Activated T-helper 2 cell treated with anti-CD3 and anti-CD28 coated beads, Interferon-gamma antibody, Interleukin-2, Interleukin-4, amounts not matched to agents 10 μg/mL and 5 μg/mL and 100 μg/mL, durations not matched to agents 14 hours and 24 hours and 36 hours (primary cell): ENCODE data around the gene HBE1. TPM values are rescaled to one million over a fixed set of nuclear protein-coding genes. Genes with fewer than 3 reads are reported as not detected.

Source experiments
- DNase-seq: peaks from one replicate; pipeline ENCODE4 v3.0.0; 2021; ENCODE audit warnings: low spot score
- H3K27ac Mint-ChIP-seq: one replicate; pipeline ENCODE4 v1.8.0; 2021; ENCODE audit warnings: mixed read lengths
- H3K27me3 Mint-ChIP-seq: one replicate; pipeline ENCODE4 v1.8.0; 2021; ENCODE audit warnings: low read depth, mixed read lengths
- H3K36me3 Mint-ChIP-seq: one replicate; pipeline ENCODE4 v1.8.0; 2021; ENCODE audit warnings: low read depth, mixed read lengths
- H3K4me1 Mint-ChIP-seq: one replicate; pipeline ENCODE4 v1.8.0; 2021; ENCODE audit warnings: low read depth, mixed read lengths
- H3K4me3 Mint-ChIP-seq: one replicate; pipeline ENCODE4 v1.8.0; 2021; ENCODE audit warnings: low read depth, mild to moderate bottlenecking, moderate library complexity, mixed read lengths
- H3K9me3 Mint-ChIP-seq: one replicate; pipeline ENCODE4 v1.8.0; 2021; ENCODE audit warnings: mixed read lengths
- intact Hi-C: fragments of 100-400 bp; cut with micrococcal nuclease; formaldehyde crosslinking; loops from one replicate; pipeline ENCODE4 v1.15.1; 2023
- total RNA-seq: library from RNA; stranded (reverse); gene quantifications from 2 replicates; pipeline ENCODE4 v1.2.3, GENCODE V29; 2022

HBE1 gene
- total RNA-seq, 1 donor from 2014 or later, result not detected

DNA sequence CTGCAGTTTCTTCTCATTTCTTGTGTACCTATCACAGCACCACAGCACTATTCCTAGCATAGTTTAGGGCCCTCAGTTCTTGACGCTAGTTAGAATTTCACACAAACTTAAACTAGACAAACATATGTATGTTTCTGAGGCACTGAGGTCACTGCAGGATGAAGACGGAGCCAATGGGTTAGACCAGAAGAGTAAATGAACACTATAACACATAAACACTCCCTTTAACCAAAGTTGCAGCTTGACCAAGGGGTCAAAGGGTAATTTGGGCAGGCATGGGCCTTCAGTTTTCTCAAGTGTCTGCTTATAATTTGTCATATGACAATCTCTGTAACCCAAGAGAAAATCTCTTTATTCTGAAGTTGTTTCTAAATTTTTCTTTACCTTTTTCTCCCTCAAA, 12.9 kb upstream of the HBE1 start:
- H3K9me3 Mint-ChIP-seq, result no peaks in the 10 kb centered on the region
- H3K27ac Mint-ChIP-seq, result no peak overlapping the region
- intact Hi-C loops, result no loop called here
- no peak overlapping the region for H3K4me3 Mint-ChIP-seq
- DNase-seq, result no peak
- H3K36me3 Mint-ChIP-seq, result no peaks in the 10 kb centered on the region
- H3K27me3 Mint-ChIP-seq, result no peaks in the 10 kb centered on the region
- H3K4me1 Mint-ChIP-seq, result peaks cover 2% of the 10 kb centered on the region

DNA sequence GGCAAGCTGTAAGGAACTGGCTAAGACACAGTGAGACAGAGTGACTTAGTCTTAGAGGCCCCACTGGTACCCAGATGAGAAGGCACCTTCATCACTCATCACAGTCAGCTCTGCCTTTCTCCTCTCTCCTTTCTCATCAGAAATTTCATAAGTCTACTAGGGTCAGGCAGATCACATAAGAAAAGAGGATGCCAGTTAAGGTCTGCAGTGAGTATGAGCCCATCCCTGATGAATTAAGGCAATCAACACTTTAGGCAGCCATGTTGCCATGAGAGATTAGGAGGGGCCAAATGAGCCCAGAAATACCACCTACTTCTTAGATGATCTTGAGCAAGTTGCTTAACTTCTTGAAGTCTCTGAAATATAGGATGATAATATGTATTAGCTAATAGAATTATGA, 11.9 kb upstream of the HBE1 start:
- intact Hi-C loops, result no loop called here
- no peak overlapping the region for H3K27ac Mint-ChIP-seq
- no peaks in the 10 kb centered on the region for H3K36me3 Mint-ChIP-seq
- peaks cover 2% of the 10 kb centered on the region for H3K4me1 Mint-ChIP-seq
- H3K9me3 Mint-ChIP-seq, result no peaks in the 10 kb centered on the region
- no peak for DNase-seq
- no peak overlapping the region for H3K4me3 Mint-ChIP-seq
- no peaks in the 10 kb centered on the region for H3K27me3 Mint-ChIP-seq

DNA sequence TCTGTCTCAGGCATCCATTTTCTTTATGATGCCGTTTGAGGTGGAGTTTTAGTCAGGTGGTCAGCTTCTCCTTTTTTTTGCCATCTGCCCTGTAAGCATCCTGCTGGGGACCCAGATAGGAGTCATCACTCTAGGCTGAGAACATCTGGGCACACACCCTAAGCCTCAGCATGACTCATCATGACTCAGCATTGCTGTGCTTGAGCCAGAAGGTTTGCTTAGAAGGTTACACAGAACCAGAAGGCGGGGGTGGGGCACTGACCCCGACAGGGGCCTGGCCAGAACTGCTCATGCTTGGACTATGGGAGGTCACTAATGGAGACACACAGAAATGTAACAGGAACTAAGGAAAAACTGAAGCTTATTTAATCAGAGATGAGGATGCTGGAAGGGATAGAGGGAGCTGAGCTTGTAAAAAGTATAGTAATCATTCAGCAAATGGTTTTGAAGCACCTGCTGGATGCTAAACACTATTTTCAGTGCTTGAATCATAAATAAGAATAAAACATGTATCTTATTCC, 10.9 kb upstream of the HBE1 start:
- no peak overlapping the region for H3K27ac Mint-ChIP-seq
- peaks cover 2% of the 10 kb centered on the region for H3K4me1 Mint-ChIP-seq
- DNase-seq, result no peak
- H3K9me3 Mint-ChIP-seq, result no peaks in the 10 kb centered on the region
- intact Hi-C loops, result no loop called here
- no peaks in the 10 kb centered on the region for H3K27me3 Mint-ChIP-seq
- H3K4me3 Mint-ChIP-seq, result no peak overlapping the region
- H3K36me3 Mint-ChIP-seq, result no peaks in the 10 kb centered on the region

DNA sequence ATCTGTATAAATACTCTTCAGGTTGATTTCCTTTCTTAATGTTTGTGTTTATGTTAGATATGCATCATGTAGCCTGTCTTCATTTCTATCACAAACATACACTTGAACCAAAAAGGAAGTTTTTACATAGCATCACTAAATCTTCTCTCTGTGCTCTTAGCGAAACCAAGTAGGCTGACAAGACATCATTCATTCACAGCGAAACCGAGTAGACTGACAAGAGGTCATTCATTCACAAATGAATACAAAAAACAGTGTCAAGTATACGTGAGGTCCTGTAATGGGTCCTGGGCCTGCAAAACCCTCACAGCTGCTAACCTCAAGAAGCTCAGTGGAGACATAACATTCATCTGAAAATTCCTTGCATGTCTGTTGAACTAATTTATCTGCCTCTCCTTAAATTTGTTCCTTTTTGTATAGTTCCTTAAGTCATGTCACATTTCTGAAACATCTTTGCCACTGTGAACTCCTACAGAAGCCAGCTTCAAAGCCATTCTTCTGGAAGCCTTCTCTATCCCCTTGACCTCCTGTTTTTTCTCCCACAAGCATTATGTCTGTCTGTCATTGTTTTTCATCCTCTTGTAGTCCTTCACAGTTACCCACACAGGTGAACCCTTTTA, 9.8 kb upstream of the HBE1 start:
- H3K9me3 Mint-ChIP-seq, result no peaks in the 10 kb centered on the region
- no peak overlapping the region for H3K4me3 Mint-ChIP-seq
- no peaks in the 10 kb centered on the region for H3K36me3 Mint-ChIP-seq
- H3K27me3 Mint-ChIP-seq, result no peaks in the 10 kb centered on the region
- H3K4me1 Mint-ChIP-seq, result peaks cover 2% of the 10 kb centered on the region
- intact Hi-C loops, result no loop called here
- H3K27ac Mint-ChIP-seq, result no peak overlapping the region
- no peak for DNase-seq

DNA sequence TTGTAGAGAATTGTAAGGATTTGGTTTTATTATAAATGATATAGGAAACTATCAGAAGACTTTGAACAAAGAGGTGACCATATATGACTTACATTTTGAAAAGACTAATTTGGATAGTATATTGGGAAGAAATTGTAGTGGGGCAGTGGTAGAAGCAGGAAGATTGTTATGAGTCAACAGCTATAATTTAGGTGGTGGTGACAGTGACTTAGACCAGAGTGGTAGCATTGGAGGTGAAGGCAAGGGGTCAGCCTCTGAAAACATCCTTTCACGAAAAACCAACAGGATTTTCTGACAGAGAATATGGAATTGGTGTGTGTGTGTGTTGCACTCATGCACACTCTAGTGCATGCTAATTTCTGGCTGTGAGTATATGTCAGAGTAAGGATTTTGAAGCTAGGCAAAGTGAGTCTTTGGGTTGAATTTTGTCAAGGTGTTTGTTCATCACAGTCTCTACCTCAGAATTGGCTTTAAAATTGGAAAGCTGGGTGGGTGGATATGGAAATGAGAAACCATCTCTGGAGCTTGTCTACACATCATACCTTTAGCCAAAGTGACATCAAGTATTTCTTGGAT, 8.2 kb upstream of the HBE1 start:
- no peak overlapping the region for H3K27ac Mint-ChIP-seq
- no peaks in the 10 kb centered on the region for H3K9me3 Mint-ChIP-seq
- DNase-seq, result no peak
- intact Hi-C loops, result no loop called here
- no peaks in the 10 kb centered on the region for H3K36me3 Mint-ChIP-seq
- H3K27me3 Mint-ChIP-seq, result peaks cover 3% of the 10 kb centered on the region
- peaks cover 2% of the 10 kb centered on the region for H3K4me1 Mint-ChIP-seq
- H3K4me3 Mint-ChIP-seq, result no peak overlapping the region

DNA sequence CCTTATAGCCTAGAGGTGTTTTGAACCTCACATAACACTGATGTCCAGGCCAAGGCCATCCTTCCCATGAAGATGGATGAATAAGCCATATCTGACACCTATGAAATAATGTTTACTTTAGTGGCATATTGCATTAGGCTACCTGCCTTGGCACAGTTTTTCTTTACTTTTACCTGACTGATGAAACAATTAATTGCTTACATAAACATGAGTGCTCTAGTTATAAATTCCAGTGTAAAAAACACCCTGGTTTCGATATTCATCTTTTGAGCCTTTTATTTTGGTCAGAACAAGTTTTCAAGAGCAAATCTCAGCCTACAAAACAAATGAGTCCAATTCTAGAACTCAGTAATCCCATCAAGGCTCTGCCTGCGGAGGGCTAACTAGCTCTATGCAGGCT, 7.0 kb upstream of the HBE1 start:
- Mint-ChIP-seq H3K36me3 (no peaks in the 10 kb centered on the region), H3K27me3 (peaks cover 3% of the 10 kb centered on the region), H3K4me3 (no peak overlapping the region), H3K27ac (no peak overlapping the region), H3K4me1 (peaks cover 2% of the 10 kb centered on the region), H3K9me3 (no peaks in the 10 kb centered on the region)
- DNase-seq, result no peak
- intact Hi-C loops, result no loop called here

DNA sequence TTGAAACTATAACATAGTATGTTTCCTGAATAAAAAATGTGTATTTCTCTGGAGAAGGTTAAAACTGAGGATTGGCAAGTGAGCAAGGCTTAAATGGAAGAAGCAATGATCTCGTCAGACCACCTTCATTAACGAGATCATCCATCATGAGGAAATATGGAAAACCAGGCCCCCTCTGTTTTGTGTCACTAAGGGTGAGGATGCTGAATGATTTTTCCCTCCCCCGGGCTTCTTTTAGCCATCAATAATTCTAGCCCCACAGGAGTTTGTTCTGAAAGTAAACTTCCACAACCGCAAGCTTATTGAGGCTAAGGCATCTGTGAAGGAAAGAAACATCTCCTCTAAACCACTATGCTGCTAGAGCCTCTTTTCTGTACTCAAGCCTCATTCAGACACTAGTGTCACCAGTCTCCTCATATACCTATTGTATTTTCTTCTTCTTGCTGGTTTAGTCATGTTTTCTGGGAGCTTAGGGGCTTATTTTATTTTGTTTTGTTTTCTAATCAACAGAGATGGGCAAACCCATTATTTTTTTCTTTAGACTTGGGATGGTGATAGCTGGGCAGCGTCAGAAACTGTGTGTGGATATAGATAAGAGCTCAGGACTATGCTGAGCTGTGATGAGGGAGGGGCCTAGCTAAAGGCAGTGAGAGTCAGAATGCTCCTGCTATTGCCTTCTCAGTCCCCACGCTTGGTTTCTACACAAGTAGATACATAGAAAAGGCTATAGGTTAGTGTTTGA, 5.8 kb upstream of the HBE1 start:
- Mint-ChIP-seq H3K27me3 (peaks cover 5% of the 10 kb centered on the region), H3K4me1 (peaks cover under 1% of the 10 kb centered on the region), H3K9me3 (no peaks in the 10 kb centered on the region), H3K36me3 (no peaks in the 10 kb centered on the region), H3K4me3 (no peak overlapping the region), H3K27ac (no peak overlapping the region)
- intact Hi-C loops, result no loop called here
- DNase-seq, result no peak

DNA sequence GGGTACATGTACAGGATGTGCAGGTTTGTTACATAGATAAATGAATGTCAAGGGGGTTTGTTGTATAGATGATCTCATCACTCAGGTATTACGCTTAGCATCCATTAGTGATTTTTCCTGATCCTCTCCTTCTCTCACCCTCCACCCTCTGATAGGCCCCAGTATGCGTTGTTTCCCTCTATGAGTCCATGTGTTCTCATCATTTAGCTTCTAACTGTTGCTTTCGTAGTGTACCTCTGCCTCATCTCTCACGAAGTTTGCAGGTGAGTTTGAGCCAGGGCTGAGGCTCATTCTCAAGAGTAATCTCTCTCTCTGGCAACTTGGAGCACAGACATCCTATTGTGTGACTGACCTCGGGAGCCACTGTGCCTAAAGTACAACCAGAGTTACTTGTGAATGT, 4.7 kb upstream of the HBE1 start:
- Mint-ChIP-seq H3K9me3 (no peaks in the 10 kb centered on the region), H3K4me1 (no peaks in the 10 kb centered on the region), H3K27ac (no peak overlapping the region), H3K4me3 (no peak overlapping the region), H3K36me3 (no peaks in the 10 kb centered on the region), H3K27me3 (peaks cover 5% of the 10 kb centered on the region)
- intact Hi-C loops, result no loop called here
- DNase-seq, result no peak

DNA sequence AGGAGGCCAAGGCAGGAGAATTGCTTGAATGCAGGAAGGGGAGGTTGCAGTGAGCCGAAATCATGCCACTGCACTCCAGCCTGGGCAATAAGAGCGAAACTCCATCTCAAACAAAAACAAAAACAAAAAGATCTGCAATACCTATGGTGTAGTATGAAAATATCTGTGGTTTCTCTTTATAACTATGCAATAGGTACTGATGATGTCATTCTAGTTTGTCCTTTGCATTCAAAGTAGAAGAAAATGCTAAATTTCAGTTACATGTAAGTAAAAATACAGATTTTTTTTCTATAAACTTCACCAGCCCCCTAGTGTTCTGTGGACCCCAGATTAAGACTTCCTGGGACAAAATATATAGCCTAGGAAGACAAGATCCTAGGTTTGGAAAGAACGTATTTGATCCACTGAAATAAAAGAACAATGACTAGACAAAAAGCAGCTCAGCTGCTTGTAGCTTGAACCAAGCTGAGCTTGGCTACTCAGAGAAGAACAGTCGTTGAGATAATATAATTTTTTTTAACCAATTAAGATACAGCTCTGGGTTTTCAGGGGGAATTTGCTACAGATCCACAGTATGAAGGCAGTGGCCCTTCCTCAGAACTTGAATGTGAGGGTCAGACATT, 2.8 kb upstream of the HBE1 start:
- Mint-ChIP-seq H3K4me1 (no peaks in the 10 kb centered on the region), H3K36me3 (no peaks in the 10 kb centered on the region), H3K27ac (no peak overlapping the region), H3K4me3 (no peak overlapping the region), H3K9me3 (no peaks in the 10 kb centered on the region), H3K27me3 (peaks cover 5% of the 10 kb centered on the region)
- intact Hi-C loops, result no loop called here
- DNase-seq, result no peak

DNA sequence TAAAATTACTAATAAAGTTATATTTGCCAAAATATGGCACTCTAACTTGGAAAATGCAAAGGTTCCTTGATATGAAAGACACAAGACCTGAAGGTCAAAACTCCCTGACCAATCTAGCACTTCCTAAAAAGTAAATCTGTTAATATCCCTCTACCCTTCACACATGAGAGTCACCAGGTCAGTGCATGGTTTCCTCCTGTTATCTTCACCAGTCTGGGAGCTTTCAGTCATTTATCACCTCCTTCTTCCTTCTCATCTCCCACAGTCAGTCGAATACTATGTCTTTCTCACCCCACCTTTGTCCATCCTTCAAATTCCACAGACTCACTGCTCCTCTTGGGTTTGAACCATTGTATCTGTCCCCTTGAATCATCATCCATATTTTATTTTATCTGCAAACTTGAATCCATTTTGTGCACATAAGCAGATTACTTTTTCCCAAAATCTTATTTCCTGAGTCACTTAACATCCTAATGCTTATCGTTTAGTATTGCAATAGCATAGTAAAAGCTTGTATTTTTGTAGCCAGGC, 2.6 kb downstream of the HBE1 start:
- Mint-ChIP-seq H3K4me1 (no peaks in the 10 kb centered on the region), H3K27ac (no peak overlapping the region), H3K36me3 (no peaks in the 10 kb centered on the region), H3K9me3 (no peaks in the 10 kb centered on the region), H3K4me3 (no peak overlapping the region), H3K27me3 (peaks cover 2% of the 10 kb centered on the region)
- no peak for DNase-seq
- intact Hi-C loops, result no loop called here

DNA sequence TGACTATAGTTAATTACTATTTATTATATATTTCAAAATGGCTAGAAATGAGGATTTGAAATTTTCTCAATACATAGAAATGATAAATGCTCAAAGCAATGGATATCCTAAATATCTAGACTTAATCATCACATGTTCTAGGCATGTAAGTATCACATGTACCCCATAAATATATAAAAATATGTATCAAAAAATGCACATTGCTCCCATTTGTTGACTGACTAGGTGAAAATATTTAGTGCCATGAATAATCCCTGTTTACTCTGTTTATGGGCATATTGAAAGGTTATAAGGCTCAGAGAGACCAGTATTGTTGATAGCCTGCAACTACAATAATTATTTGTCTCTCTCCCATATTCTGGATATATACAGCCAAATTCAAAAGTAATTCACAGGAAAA, 3.1 kb downstream of the HBE1 start:
- no peak for DNase-seq

DNA sequence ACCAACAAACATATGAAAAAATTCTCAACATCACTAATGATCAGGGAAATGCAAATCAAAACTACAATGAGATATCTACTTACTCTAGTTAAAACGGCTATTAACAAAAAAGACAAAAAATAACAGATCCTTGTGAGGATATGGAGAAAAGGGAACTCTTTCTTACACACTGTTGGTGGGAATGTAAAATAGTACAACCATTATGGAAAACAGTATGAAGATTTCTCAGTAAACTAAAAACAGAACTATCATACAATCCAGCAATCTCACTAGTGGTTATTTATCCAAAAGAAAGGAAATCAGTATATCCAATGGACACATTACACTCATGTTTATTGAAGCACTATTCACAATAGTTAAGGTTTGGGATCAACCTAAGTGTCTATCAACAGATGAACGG, 3.9 kb downstream of the HBE1 start:
- no peaks in the 10 kb centered on the region for H3K4me1 Mint-ChIP-seq
- no peaks in the 10 kb centered on the region for H3K36me3 Mint-ChIP-seq
- no peak overlapping the region for H3K27ac Mint-ChIP-seq
- intact Hi-C loops, result no loop called here
- no peaks in the 10 kb centered on the region for H3K27me3 Mint-ChIP-seq
- no peak overlapping the region for H3K4me3 Mint-ChIP-seq
- no peaks in the 10 kb centered on the region for H3K9me3 Mint-ChIP-seq
- DNase-seq, result no peak

More for the DNA sequence above, 3.1 kb downstream of the HBE1 start:
- H3K4me1 Mint-ChIP-seq, result no peaks in the 10 kb centered on the region
- no peaks in the 10 kb centered on the region for H3K9me3 Mint-ChIP-seq
- intact Hi-C loops, result no loop called here
- peaks cover 2% of the 10 kb centered on the region for H3K27me3 Mint-ChIP-seq
- no peak overlapping the region for H3K4me3 Mint-ChIP-seq
- H3K27ac Mint-ChIP-seq, result no peak overlapping the region
- no peaks in the 10 kb centered on the region for H3K36me3 Mint-ChIP-seq
